Measurements from ENCODE around the gene NXN. TPM values are rescaled to one million over a fixed set of nuclear protein-coding genes. Genes with fewer than 3 reads are reported as not detected.
"Not testable (repeated sequence)": the region's sequence is repeated elsewhere in the genome, so short reads cannot be mapped to it uniquely, and the experiment has no call there.

NXN gene
- total RNA-seq, 4 donors from 2014 or later, result 39.6 to 103 (median 59.1) TPM

GRCh38 chr17:925817-926216 lies 53.8 kb downstream of the NXN start:
- ATAC-seq, result no peak
- Histone ChIP-seq H3K36me3 (peaks cover 0 to 7% of the 10 kb centered on the region in 2 donors), H3K4me1 (peaks cover 0 to 49% (median 10%) of the 10 kb centered on the region in 3 donors), H3K9me3 (no peaks in the 10 kb centered on the region), H3K4me3 (no peak overlapping the region), H3K27me3 (no peaks in the 10 kb centered on the region), H3K27ac (no peak overlapping the region)
- TF ChIP-seq CTCF (IDR thresholded peaks at IDR 0.05) (no peak), EP300 (IDR thresholded peaks at IDR 0.05) (no peak), POLR2AphosphoS5 (IDR thresholded peaks at IDR 0.05) (no peak), POLR2A (IDR thresholded peaks at IDR 0.05) (no peak)
- 65 to 76% methylated on average over 4 to 6 of the region's 6 CpGs for WGBS, 2 donors (ENCODE audit: low coverage in 1 of 2)

GRCh38 chr17:924711-925475 lies 54.7 kb downstream of the NXN start:
- TF ChIP-seq CTCF (IDR thresholded peaks at IDR 0.05) (no peak), POLR2A (IDR thresholded peaks at IDR 0.05) (no peak), POLR2AphosphoS5 (IDR thresholded peaks at IDR 0.05) (no peak), EP300 (IDR thresholded peaks at IDR 0.05) (no peak)
- ATAC-seq, result no peak
- Histone ChIP-seq H3K4me3 (no peak overlapping the region), H3K4me1 (peaks cover 0 to 51% (median 10%) of the 10 kb centered on the region in 3 donors), H3K36me3 (peaks cover 0 to 7% of the 10 kb centered on the region in 2 donors), H3K27ac (no peak overlapping the region), H3K9me3 (no peaks in the 10 kb centered on the region), H3K27me3 (no peaks in the 10 kb centered on the region)
- 93 to 97% methylated on average over 3 to 10 of the region's 15 CpGs for WGBS, 2 donors (ENCODE audit: low coverage in 1 of 2)

GRCh38 chr17:924306-924705 lies 55.3 kb downstream of the NXN start:
- H3K27ac ChIP-seq, H3K4me3 ChIP-seq, H3K36me3 ChIP-seq, H3K9me3 ChIP-seq, H3K27me3 ChIP-seq, ATAC-seq: not testable (repeated sequence)
- peaks cover 0 to 48% (median 10%) of the 10 kb centered on the region in 3 donors for H3K4me1 ChIP-seq
- WGBS, 2 donors (ENCODE audit: low coverage in 1 of 2), result 94 to 97% methylated on average over 4 to 9 of the region's 15 CpGs

- Histone ChIP-seq H3K27me3 (no peaks in the 10 kb centered on the region), H3K9me3 (no peaks in the 10 kb centered on the region), H3K4me1 (peaks cover 0 to 41% (median 10%) of the 10 kb centered on the region in 3 donors), H3K27ac (no peak overlapping the region), H3K36me3 (peaks cover 0 to 7% of the 10 kb centered on the region in 2 donors), H3K4me3 (no peak overlapping the region)
- ATAC-seq, result no peak
- TF ChIP-seq POLR2A (IDR thresholded peaks at IDR 0.05), result no peak
- no peak for TF ChIP-seq POLR2AphosphoS5 (IDR thresholded peaks at IDR 0.05)
- TF ChIP-seq CTCF (IDR thresholded peaks at IDR 0.05), result no peak
- TF ChIP-seq EP300 (IDR thresholded peaks at IDR 0.05), result no peak
- 83% methylated on average over 9 of the region's 9 CpGs for WGBS, 2 donors (ENCODE audit: low coverage in 1 of 2)
Observed at GRCh38 chr17:923633-924032, 55.9 kb downstream of the NXN start.

GRCh38 chr17:921161-921560 lies 58.4 kb downstream of the NXN start:
- TF ChIP-seq POLR2A (IDR thresholded peaks at IDR 0.05) (no peak), EP300 (IDR thresholded peaks at IDR 0.05) (no peak), CTCF (IDR thresholded peaks at IDR 0.05) (no peak), POLR2AphosphoS5 (IDR thresholded peaks at IDR 0.05) (peak; percentile 7)
- Histone ChIP-seq H3K4me1 (peaks cover 0 to 38% (median 0%) of the 10 kb centered on the region in 3 donors), H3K27me3 (no peaks in the 10 kb centered on the region), H3K36me3 (peaks cover 0 to 7% of the 10 kb centered on the region in 2 donors), H3K4me3 (no peak overlapping the region), H3K9me3 (no peaks in the 10 kb centered on the region), H3K27ac (no peak overlapping the region)
- WGBS, 2 donors (ENCODE audit: low coverage in 1 of 2), result 67 to 88% methylated on average over 9 to 13 of the region's 13 CpGs
- ATAC-seq, result peak; percentile 45

Data from gastroesophageal sphincter (tissue), 4 donors.